Activated CD4-positive, alpha-beta T cell treated with anti-CD3 and anti-CD28 coated beads for 1 hour (primary cell): ENCODE data around the gene RUNDC3A.
A peak's percentile ranks its signal among the peaks of the same experiment; 100 is the strongest.
"Not testable (repeated sequence)": the region's sequence is repeated elsewhere in the genome, so short reads cannot be mapped to it uniquely, and the experiment has no call there.

Experiments used
- DNase-seq: peaks from one replicate; pipeline ENCODE4 v3.0.0-alpha.2; 2020

The RUNDC3A gene

DNA sequence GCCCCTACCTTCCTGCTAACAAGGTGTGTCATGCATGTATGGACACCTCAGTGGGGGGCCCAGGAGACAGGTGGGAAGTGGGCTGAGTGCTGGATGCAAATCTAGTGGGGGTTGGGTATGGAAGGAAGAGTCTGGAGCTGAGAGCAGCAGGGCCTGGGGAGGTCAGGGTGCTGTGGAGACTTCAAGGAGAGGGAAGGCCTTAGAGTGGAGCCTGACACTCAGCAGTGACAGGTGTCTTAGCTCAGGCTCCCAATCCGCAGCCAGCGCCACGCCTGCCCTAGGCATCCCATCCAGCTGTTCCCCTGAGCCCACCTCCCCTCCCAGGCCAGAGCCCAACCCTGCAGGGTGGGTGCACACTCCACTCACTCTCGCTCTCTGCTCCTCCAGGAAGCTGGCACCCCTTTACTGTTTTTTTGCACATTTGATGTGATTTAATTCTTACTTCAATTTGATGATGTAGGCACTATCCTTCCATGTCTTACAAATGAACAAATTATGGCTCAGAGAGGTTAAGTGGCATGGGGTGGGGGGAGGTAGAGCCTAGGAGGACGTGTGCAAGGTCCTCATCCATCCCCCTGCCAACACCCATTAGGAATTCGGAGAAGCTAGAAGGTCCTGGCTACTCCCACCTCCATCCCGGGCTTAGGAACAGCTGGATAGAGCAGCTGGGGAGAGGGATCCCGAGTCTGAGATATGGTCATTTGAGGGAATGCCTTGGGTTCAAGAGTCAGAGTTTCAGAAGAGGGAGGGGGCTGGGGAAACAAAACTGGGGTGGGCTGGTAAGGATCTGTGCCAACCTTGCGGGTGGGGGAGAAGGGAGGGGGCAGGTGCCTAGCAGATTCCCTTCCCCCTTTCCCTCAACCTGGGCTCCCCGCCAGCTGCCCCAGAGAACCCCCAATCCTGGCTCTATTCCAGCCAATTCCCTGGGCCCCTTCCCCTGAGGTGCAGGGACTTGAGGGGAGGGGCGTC is 53.2 kb downstream of the RUNDC3A start:
- DNase-seq: no peak

DNA sequence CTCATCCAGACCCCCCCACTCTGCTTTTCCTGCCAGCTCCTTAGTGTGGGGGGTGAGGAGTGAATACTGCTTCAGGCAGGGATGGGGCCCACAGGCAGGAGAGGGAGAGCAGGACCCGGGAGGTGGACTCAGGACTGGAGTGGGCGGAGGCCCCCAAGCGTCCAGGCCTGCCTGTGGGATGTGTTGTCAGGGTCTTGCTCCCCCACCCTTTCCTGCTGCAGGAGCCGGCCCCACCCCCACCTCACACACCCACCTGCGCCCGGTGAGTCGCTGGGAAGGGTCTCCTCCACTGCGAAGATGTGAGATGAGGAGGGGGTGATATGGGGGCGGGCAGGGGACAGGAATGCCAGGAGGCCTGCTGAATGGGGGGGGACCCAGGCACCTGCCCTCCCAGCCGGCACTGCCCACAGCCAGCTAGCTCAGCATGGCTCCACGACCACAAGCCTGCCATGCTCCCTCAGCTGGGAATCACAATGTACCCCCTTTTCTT is 54.1 kb downstream of the RUNDC3A start:
- no peak for DNase-seq

DNA sequence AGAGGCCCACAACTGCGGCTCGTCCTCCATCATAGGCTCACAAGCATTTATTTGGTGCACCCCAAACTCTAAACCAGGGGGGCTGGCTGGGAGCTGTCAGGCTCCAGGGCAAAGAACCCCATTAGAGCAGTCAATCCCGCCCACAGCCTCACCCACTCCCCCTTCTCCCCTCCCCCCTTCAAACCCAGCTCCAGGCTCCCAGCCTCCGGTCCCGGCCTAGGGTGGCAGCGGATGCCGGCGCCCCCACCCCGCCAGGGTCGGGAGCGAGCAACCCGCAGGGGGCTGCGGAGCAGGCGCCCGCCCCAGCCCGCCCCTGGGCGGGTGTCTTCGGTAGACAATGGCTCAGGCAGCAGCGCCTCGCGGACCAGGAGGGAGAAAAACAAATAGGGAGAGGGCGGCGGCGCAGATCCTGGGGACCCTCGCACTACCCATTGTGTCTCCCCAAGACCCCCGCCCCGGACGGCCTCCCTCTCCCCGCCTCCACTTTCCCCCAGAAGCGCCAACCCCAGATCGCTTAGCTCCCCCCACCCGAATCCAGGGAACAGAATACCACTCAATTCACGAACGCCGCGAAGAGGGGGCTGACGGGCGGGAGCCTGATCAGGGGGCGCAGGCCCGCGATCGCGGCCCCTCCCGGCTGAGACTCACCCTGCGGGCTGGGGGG is 54.7 kb downstream of the RUNDC3A start:
- no peak for DNase-seq

DNA sequence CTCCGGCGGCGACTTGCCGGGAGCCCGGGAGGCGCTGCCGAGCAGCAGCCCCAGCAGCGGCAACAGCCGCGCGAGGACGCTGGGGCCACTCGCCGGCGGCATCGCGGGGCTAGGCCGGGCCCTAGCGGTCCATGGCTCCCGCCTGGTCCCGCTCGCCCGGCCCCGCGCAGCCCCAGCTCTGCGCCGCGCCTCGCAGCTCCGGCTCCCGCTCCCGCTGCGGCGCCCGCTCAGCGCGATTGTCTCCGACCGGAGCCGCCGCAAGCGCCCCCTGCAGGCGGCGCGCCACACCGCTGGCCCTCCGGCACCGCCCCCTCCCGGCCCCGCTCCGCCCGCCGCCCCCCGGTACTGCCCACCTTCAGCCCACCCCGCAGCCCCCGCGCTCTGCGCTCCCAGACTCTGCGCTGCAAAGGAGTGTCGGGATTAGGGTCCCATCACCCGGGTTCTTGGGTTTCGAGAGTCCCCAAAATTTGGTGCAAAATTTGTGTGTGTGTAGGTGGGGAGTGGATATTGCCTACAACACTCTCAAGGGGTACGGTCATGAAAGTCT is 55.3 kb downstream of the RUNDC3A start, which contains the start of gene FAM171A2:
Gene FAM171A2 (minus strand): TSS at position 241 of the 547 bp plus-strand sequence. CDS start 139 bp downstream, at position 102.
- DNase-seq: peak; percentile 40

DNA sequence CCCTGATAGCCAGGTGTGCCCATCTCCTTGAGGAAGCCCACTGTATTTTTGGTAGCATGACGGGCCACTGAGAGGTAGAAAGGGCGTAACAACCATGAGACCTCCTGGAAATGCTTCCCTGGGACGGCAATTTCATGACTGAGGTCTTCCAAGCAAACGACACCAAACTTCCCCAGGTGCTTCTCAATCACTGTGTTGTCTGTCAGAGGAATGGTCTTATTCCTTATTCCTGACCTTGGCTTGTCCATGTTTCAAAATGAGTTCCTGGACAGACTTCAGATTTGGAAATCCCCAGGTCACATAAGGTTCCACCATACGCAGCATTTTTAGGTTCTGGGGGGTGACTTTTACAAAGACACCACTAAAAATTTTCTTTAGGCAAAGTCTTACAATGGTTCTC is 56.6 kb downstream of the RUNDC3A start:
- not testable (repeated sequence) for DNase-seq

DNA sequence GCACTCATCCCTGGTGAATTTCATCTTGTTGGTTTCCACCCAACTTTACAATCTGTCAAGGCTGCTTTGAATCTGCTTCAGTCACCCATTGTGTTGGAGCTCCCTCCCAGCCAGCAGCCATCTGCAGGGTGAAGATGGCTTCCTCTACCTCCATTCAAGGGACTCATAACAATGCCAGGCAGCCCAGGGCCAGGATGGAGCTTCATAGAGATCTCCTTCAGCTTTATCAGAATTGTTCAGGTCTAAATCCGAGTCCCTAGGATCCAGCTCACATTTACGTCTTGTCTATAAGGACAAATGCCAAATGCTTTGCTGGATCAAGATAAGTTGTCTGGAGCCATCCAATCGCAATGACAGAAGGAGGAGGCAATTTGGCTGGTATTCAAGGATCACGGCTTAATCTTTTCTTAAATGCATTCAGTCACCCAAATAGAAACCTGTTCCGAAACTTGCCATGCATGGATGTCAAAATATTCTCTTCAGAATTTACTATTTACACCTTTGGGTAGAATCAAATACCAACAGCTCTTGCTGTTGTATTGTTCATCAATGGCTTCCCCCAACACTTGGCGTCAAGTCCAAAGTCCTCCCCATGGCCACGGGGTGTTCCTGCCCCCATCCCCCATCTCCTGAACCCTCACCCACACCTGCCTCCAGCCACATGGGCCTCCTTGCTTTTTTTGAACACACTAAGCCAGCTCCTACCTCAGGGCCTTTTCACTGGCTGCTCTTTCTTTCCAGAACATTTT is 59.0 kb downstream of the RUNDC3A start:
- no peak for DNase-seq
